GM12801 (cell line): Measurements from ENCODE around the gene IGSF9B.

ENCODE experiments used
- CTCF ChIP-seq: IDR thresholded peaks from one replicate; pipeline ENCODE4 v1.5.1; 2011; ENCODE audit warnings: control low read depth; ENCODE audit not compliant: insufficient read length; ENCODE audit errors: extremely low read depth

Gene IGSF9B

GRCh38 chr11:133996671-133997070, 39.9 kb upstream of the IGSF9B start:
- no peak for TF ChIP-seq CTCF

- TF ChIP-seq CTCF: no peak
These were observed 38.3 kb upstream of the IGSF9B start for GRCh38 chr11:133995066-133995465.

GRCh38 chr11:133993921-133994320, 37.2 kb upstream of the IGSF9B start:
- TF ChIP-seq CTCF: no peak

GRCh38 chr11:133993107-133993506, 36.3 kb upstream of the IGSF9B start:
- TF ChIP-seq CTCF: no peak

- TF ChIP-seq CTCF: no peak
These were observed 35.4 kb upstream of the IGSF9B start for GRCh38 chr11:133992121-133992520.

- TF ChIP-seq CTCF: no peak
These were observed 34.3 kb upstream of the IGSF9B start for GRCh38 chr11:133991101-133991500.

- no peak for TF ChIP-seq CTCF
These were observed 33.7 kb upstream of the IGSF9B start for GRCh38 chr11:133990501-133990900.
